Heart right ventricle (tissue), 16 donors: ENCODE data around the gene TECTA. TPM values are rescaled to one million over a fixed set of nuclear protein-coding genes. Genes with fewer than 3 reads are reported as not detected.

ENCODE experiments used
- ATAC-seq, 8 donors: fragments of 200-7000 bp; cut with Tn5 transposase; one replicate each; pipeline ENCODE4 v1.9.1; 2020; ENCODE audit warnings: mild to moderate bottlenecking in 8 of 8, moderate library complexity in 8 of 8, moderate number of reproducible peaks in 1 of 8
- DNase-seq, 2 donors: peaks; one replicate each; pipeline ENCODE4 v3.0.0-alpha.2; 2020
- H3K27ac ChIP-seq, 10 donors: fragments of 200-600 bp; sonication (generic) in 2 of 10; one replicate each; pipeline versions ENCODE4 v1.5.0 to v1.8.0; 2020 to 2022; ENCODE audit warnings: mild to moderate bottlenecking in 3 of 10
- H3K27me3 ChIP-seq, 7 donors: fragments of 200-600 bp; one replicate each; pipeline ENCODE4 v1.8.0; 2021 to 2022; ENCODE audit warnings: mild to moderate bottlenecking in 2 of 7
- H3K36me3 ChIP-seq, 9 donors: fragments of 200-600 bp; sonication (generic) in 1 of 9; one replicate each; pipeline versions ENCODE4 v1.5.0 to v1.8.0; 2020 to 2022; ENCODE audit warnings: mild to moderate bottlenecking in 2 of 9
- H3K4me1 ChIP-seq, 9 donors: fragments of 200-600 bp; sonication (generic) in 1 of 9; one replicate each; pipeline versions ENCODE4 v1.5.0 to v1.8.0; 2020 to 2022; ENCODE audit warnings: mild to moderate bottlenecking in 4 of 9
- H3K4me3 ChIP-seq, 10 donors: fragments of 200-600 bp; sonication (generic) in 2 of 10; one replicate each; pipeline versions ENCODE4 v1.5.0 to v1.8.0; 2020 to 2022; ENCODE audit warnings: mild to moderate bottlenecking in 7 of 10, moderate library complexity in 2 of 10
- H3K9me3 ChIP-seq, 11 donors: fragments of 200-600 bp in 10 of 11; sonication (generic) in 2 of 11; one replicate each; pipeline versions ENCODE4 v1.5.0 to v1.8.0; 2013 to 2022; ENCODE audit warnings: mild to moderate bottlenecking in 2 of 11, control low read depth in 1 of 11, moderate library complexity in 1 of 11
- CTCF ChIP-seq, 9 donors: fragments of 200-600 bp; sonication (generic) in 2 of 9; IDR thresholded peaks; one replicate each; pipeline versions ENCODE4 v1.5.0 to v1.8.0; 2021 to 2022; ENCODE audit warnings: antibody characterized with exemption in 9 of 9, mild to moderate bottlenecking in 5 of 9, moderate library complexity in 1 of 9
- WGBS, 2 donors: extraction: QIAGEN DNeasy Blood & Tissue Kit; methylation state at CpG; one replicate each; pipeline ENCODE4 v1.1.7; 2013; ENCODE audit warnings: inconsistent platforms in 1 of 2; 5-methylcytosine and 5-hydroxymethylcytosine counted together
- intact Hi-C, 10 donors: fragments of 100-400 bp; cut with DNase I; formaldehyde crosslinking; loops; one replicate each; pipeline versions ENCODE4 v1.11.1 to v1.14.2; 2022
- long read RNA-seq, 3 donors: library from polyadenylated mRNA; unstranded; transcript quantifications; one replicate each; pipeline ENCODE4 v2.0.0, GENCODE V29; 2020 to 2021
- polyA plus RNA-seq, 2 donors: library from polyadenylated mRNA; stranded (reverse); fragments of 200-250 nt; gene quantifications; one replicate each; pipeline ENCODE4 v1.2.3, GENCODE V29; 2013
- total RNA-seq, 10 donors: library from RNA; stranded (reverse); fragmentation: NEBNext Ultra II Directional in 3 of 10; extraction: Animal tissue kit (Norgen Biotek cat#: 25700) in 3 of 10; gene quantifications; one replicate each; pipeline versions ENCODE4 v1.2.1 to v1.2.4, GENCODE V29; 2021 to 2023
- donor health status: Arrhythmogenic right ventricular cardiomyopathy.
- donor health status: ischemic (EF 13 %, LVEDD 7.1; RV severe dilation, severe dysfunction).
- donor health status: healthy with polysubstance abuse.
- donor health status: DM: no; HTN: yes; CAD: no.
- donor health status: DM: no; HTN: no; CAD: no.
- donor health status: ischemic (EF 25% LVEDD 6.9; RV normal size, moderate dysfunction).
- donor health status: ischemic (EF 25% LVEDD 5.7; RV mildly dilated, moderate dysfunction).
- donor health status: healthy.
- donor health status: DM: yes; HTN: yes; CAD: no.
- donor health status: Ischemic cardiomyopathy.
- donor health status: ischemic (EF 35%, LVEDD 5.7; RV mildly dilated, moderate dysfunction).
- donor health status: nonischemic (EF 11% LVEDD 7.7; RV severe dilation, severe dysfunction).
- donor health status: DM: yes; HTN: yes; CAD: no.
- donor health status: PGD.
- donor health status: ischemic (EF 29% LVEDD 5.4; RV normal size, mild dysfunction).
- donor health status: nonischemic (EF 23%, LVEDD 6.1; RV moderate dilation, normal function).

The TECTA gene
- total RNA-seq, result 1 to 10 TPM in 6 of 10 donors, under 1 TPM in 4; 0.71 to 1.7 (median 1.1) TPM
- 1 to 10 TPM in 1 of 2 donors, under 1 TPM in 1; 0.38 to 1.9 TPM for polyA plus RNA-seq
- long read RNA-seq, donor 1, result 0 reads
- long read RNA-seq, donor 2, partial matches to known transcripts, result 1 of 1 reads
- long read RNA-seq, donor 2, other reads (novel, unspliced or antisense), result 0 of 1 reads
- long read RNA-seq, donor 3, partial matches to known transcripts, result 2 of 2 reads
- long read RNA-seq, donor 3, other reads (novel, unspliced or antisense), result 0 of 2 reads

GRCh38 chr11:121100943-121101342, at the start of gene TECTA:
Gene TECTA (plus strand): TSS chr11:121101243. CDS start chr11:121102666, 1,423 bp downstream.
- intact Hi-C loops, result loop anchor here in 1 of 10 donors (10.0 kb wide), 1 partner anchor 146 kb away; no protein-coding TSS in a partner anchor
- ATAC-seq (no peak), DNase-seq (no peak)
- TF ChIP-seq CTCF (IDR thresholded peaks at IDR 0.05), result no peak
- 99 to 100% methylated on average over 2 of the region's 2 CpGs for WGBS, 2 donors
- no peaks in the 10 kb centered on the region for H3K27me3 ChIP-seq
- H3K9me3 ChIP-seq, result no peaks in the 10 kb centered on the region
- peaks cover 0 to 23% (median 14%) of the 10 kb centered on the region in 9 donors for H3K4me1 ChIP-seq
- no peaks in the 10 kb centered on the region for H3K36me3 ChIP-seq
- no peak within 1 kb of the TSS for H3K27ac ChIP-seq
- no peak within 1 kb of the TSS for H3K4me3 ChIP-seq

- intact Hi-C loops, result no loop called here
- TF ChIP-seq CTCF (IDR thresholded peaks at IDR 0.05), result no peak
- no peak for DNase-seq
- no peak for ATAC-seq
- Histone ChIP-seq H3K27ac (no peak overlapping the region), H3K9me3 (no peaks in the 10 kb centered on the region), H3K36me3 (peaks cover 0 to 99% (median 53%) of the 10 kb centered on the region in 9 donors), H3K27me3 (no peaks in the 10 kb centered on the region), H3K4me3 (no peak overlapping the region), H3K4me1 (no peaks in the 10 kb centered on the region)
- 97 to 98% methylated on average over 4 of the region's 4 CpGs for WGBS, 2 donors
These were observed 47.8 kb upstream of the TECTA start for GRCh38 chr11:121053244-121053643.

GRCh38 chr11:121054266-121054665, 46.8 kb upstream of the TECTA start:
- Histone ChIP-seq H3K4me3 (no peak overlapping the region), H3K27ac (no peak overlapping the region), H3K9me3 (no peaks in the 10 kb centered on the region), H3K27me3 (no peaks in the 10 kb centered on the region), H3K36me3 (peaks cover 0 to 99% (median 50%) of the 10 kb centered on the region in 9 donors), H3K4me1 (peaks cover 0 to 4% (median 0%) of the 10 kb centered on the region in 9 donors)
- DNase-seq, result no peak
- ATAC-seq, result no peak
- 92 to 96% methylated on average over 2 of the region's 2 CpGs for WGBS, 2 donors
- no peak for TF ChIP-seq CTCF (IDR thresholded peaks at IDR 0.05)
- intact Hi-C loops, result no loop called here

- intact Hi-C loops, result no loop called here
- no peak for ATAC-seq
- TF ChIP-seq CTCF (IDR thresholded peaks at IDR 0.05), result no peak
- 92 to 95% methylated on average over 3 of the region's 3 CpGs for WGBS, 2 donors
- peaks cover 0 to 11% (median 0%) of the 10 kb centered on the region in 9 donors for H3K4me1 ChIP-seq
- no peaks in the 10 kb centered on the region for H3K27me3 ChIP-seq
- H3K4me3 ChIP-seq, result no peak overlapping the region
- DNase-seq, result no peak
- no peak overlapping the region for H3K27ac ChIP-seq
- no peaks in the 10 kb centered on the region for H3K9me3 ChIP-seq
- H3K36me3 ChIP-seq, result peaks cover 0 to 99% (median 58%) of the 10 kb centered on the region in 9 donors
These were observed 46.0 kb upstream of the TECTA start for GRCh38 chr11:121055076-121055475.
